ENCODE data around the gene TNFRSF8.

TNFRSF8 gene

GRCh38 chr1:12087797-12088314, 24.8 kb downstream of the TNFRSF8 start:
- no peak for TF ChIP-seq CTCF (conservative IDR thresholded peaks at IDR 0.05; ENCODE audit: control insufficient read depth, insufficient read depth, low read depth, low read length)
- no peak overlapping the region for H3K4me3 ChIP-seq (ENCODE audit: control insufficient read depth, low read depth, low read length)
- no peak for DNase-seq (ENCODE audit: low read depth)

GRCh38 chr1:12088607-12089006, 25.5 kb downstream of the TNFRSF8 start:
- no peak for TF ChIP-seq CTCF (conservative IDR thresholded peaks at IDR 0.05; ENCODE audit: control insufficient read depth, insufficient read depth, low read depth, low read length)

GRCh38 chr1:12090326-12090725, 27.2 kb downstream of the TNFRSF8 start:
- no peak overlapping the region for H3K4me3 ChIP-seq (ENCODE audit: control insufficient read depth, low read depth, low read length)
- no peak for TF ChIP-seq CTCF (conservative IDR thresholded peaks at IDR 0.05; ENCODE audit: control insufficient read depth, insufficient read depth, low read depth, low read length)
- no peak for DNase-seq (ENCODE audit: low read depth)

More at GRCh38 chr1:12088607-12089006, 25.5 kb downstream of the TNFRSF8 start:
- H3K4me3 ChIP-seq (ENCODE audit: control insufficient read depth, low read depth, low read length), result no peak overlapping the region
- DNase-seq (ENCODE audit: low read depth), result no peak

- TF ChIP-seq CTCF (conservative IDR thresholded peaks at IDR 0.05; ENCODE audit: control insufficient read depth, insufficient read depth, low read depth, low read length), result no peak
- DNase-seq (ENCODE audit: low read depth), result no peak
- no peak overlapping the region for H3K4me3 ChIP-seq (ENCODE audit: control insufficient read depth, low read depth, low read length)
Observed at GRCh38 chr1:12091191-12091590, 28.1 kb downstream of the TNFRSF8 start.

- TF ChIP-seq CTCF (conservative IDR thresholded peaks at IDR 0.05; ENCODE audit: control insufficient read depth, insufficient read depth, low read depth, low read length), result no peak
- H3K4me3 ChIP-seq (ENCODE audit: control insufficient read depth, low read depth, low read length), result no peak overlapping the region
Observed at GRCh38 chr1:12094180-12094579, 31.1 kb downstream of the TNFRSF8 start.

GRCh38 chr1:12095452-12096263, 32.6 kb downstream of the TNFRSF8 start:
- DNase-seq (ENCODE audit: low read depth), result peak; percentile 35
- H3K4me3 ChIP-seq (ENCODE audit: control insufficient read depth, low read depth, low read length), result no peak overlapping the region
- no peak for TF ChIP-seq CTCF (conservative IDR thresholded peaks at IDR 0.05; ENCODE audit: control insufficient read depth, insufficient read depth, low read depth, low read length)

More at GRCh38 chr1:12094180-12094579, 31.1 kb downstream of the TNFRSF8 start:
- DNase-seq (ENCODE audit: low read depth), result no peak
